Measurements from ENCODE around the gene SPATA31C1.
"Not testable (repeated sequence)": the region's sequence is repeated elsewhere in the genome, so short reads cannot be mapped to it uniquely, and the experiment has no call there.

SPATA31C1 gene

GRCh38 chr9:87917662-87918061 is at the start of gene SPATA31C1:
Gene SPATA31C1, plus strand, starts transcription at chr9:87917962.
- DNase-seq, result not testable (repeated sequence)

- no peak for DNase-seq
Observed at GRCh38 chr9:87868175-87868574, 49.6 kb upstream of the SPATA31C1 start.

- no peak for DNase-seq
Observed at GRCh38 chr9:87868635-87869034, 49.1 kb upstream of the SPATA31C1 start.

GRCh38 chr9:87869082-87869481 is 48.7 kb upstream of the SPATA31C1 start:
- no peak for DNase-seq

GRCh38 chr9:87871425-87872078 is 46.2 kb upstream of the SPATA31C1 start:
- no peak for DNase-seq

GRCh38 chr9:87872079-87872624 is 45.6 kb upstream of the SPATA31C1 start:
- DNase-seq, result no peak

- no peak for DNase-seq
Observed at GRCh38 chr9:87873607-87874303, 44.0 kb upstream of the SPATA31C1 start.

- DNase-seq, result no peak
Observed at GRCh38 chr9:87874304-87874623, 43.5 kb upstream of the SPATA31C1 start.

- DNase-seq, result no peak
Observed at GRCh38 chr9:87875060-87875459, 42.7 kb upstream of the SPATA31C1 start.

- DNase-seq, result no peak
Observed at GRCh38 chr9:87875831-87876545, 41.8 kb upstream of the SPATA31C1 start.

- DNase-seq, result no peak
Observed at GRCh38 chr9:87876708-87877107, 41.1 kb upstream of the SPATA31C1 start.

GRCh38 chr9:87878989-87879511 is 38.7 kb upstream of the SPATA31C1 start:
- no peak for DNase-seq

- DNase-seq, result no peak
Observed at GRCh38 chr9:87880116-87880515, 37.6 kb upstream of the SPATA31C1 start.

GRCh38 chr9:87880683-87881082 is 37.1 kb upstream of the SPATA31C1 start:
- no peak for DNase-seq

- no peak for DNase-seq
Observed at GRCh38 chr9:87882627-87883026, 35.1 kb upstream of the SPATA31C1 start, which contains the start of gene SPATA31E1. Gene SPATA31E1, plus strand, starts transcription at chr9:87882877. Its CDS starts 15 bp downstream, at chr9:87882892.

- no peak for DNase-seq
Observed at GRCh38 chr9:87883274-87883673, 34.5 kb upstream of the SPATA31C1 start.

- DNase-seq, result no peak
Observed at GRCh38 chr9:87883990-87884389, 33.8 kb upstream of the SPATA31C1 start.

- no peak for DNase-seq
Observed at GRCh38 chr9:87884578-87885459, 32.9 kb upstream of the SPATA31C1 start.

GRCh38 chr9:87885484-87886189 is 32.1 kb upstream of the SPATA31C1 start:
- DNase-seq, result no peak

- no peak for DNase-seq
Observed at GRCh38 chr9:87886210-87886932, 31.4 kb upstream of the SPATA31C1 start.

- DNase-seq, result no peak
Observed at GRCh38 chr9:87886933-87887505, 30.7 kb upstream of the SPATA31C1 start.

Measured in activated naive CD4-positive, alpha-beta T cell (primary cell).